Activated CD4-positive, alpha-beta T cell treated with anti-CD3 and anti-CD28 coated beads, Interleukin-2, amount 50 U/mL, for 1 hour (primary cell): ENCODE measurements around the gene LRRFIP2.
"Not testable (repeated sequence)": the region's sequence is repeated elsewhere in the genome, so short reads cannot be mapped to it uniquely, and the experiment has no call there.

Source experiments
- DNase-seq: peaks from one replicate; pipeline ENCODE4 v3.0.0-alpha.2; 2020

LRRFIP2 gene

GRCh38 chr3:37174532-37175126 is at the start of gene LRRFIP2:
Gene LRRFIP2 (minus strand): TSS chr3:37174582. CDS start chr3:37148983, 25,599 bp downstream.
- DNase-seq, result no peak

GRCh38 chr3:37223576-37223975 is 49.2 kb upstream of the LRRFIP2 start:
- no peak for DNase-seq

GRCh38 chr3:37223141-37223558 is 48.8 kb upstream of the LRRFIP2 start:
- no peak for DNase-seq

GRCh38 chr3:37222542-37222941 is 48.2 kb upstream of the LRRFIP2 start:
- DNase-seq, result not testable (repeated sequence)

- no peak for DNase-seq
Observed at GRCh38 chr3:37221407-37221806, 47.0 kb upstream of the LRRFIP2 start.

GRCh38 chr3:37219266-37219665 is 44.9 kb upstream of the LRRFIP2 start:
- DNase-seq, result no peak

- DNase-seq, result no peak
Observed at GRCh38 chr3:37218206-37218605, 43.8 kb upstream of the LRRFIP2 start.

GRCh38 chr3:37217098-37217849 is 42.9 kb upstream of the LRRFIP2 start:
- peak; percentile 7 for DNase-seq

- no peak for DNase-seq
Observed at GRCh38 chr3:37216597-37217097, 42.3 kb upstream of the LRRFIP2 start.

GRCh38 chr3:37214076-37214475 is 39.7 kb upstream of the LRRFIP2 start:
- DNase-seq, result no peak

- no peak for DNase-seq
Observed at GRCh38 chr3:37210230-37210629, 35.8 kb upstream of the LRRFIP2 start.

GRCh38 chr3:37208576-37208975 is 34.2 kb upstream of the LRRFIP2 start:
- DNase-seq, result not testable (repeated sequence)

- DNase-seq, result not testable (repeated sequence)
Observed at GRCh38 chr3:37208008-37208407, 33.6 kb upstream of the LRRFIP2 start.

GRCh38 chr3:37206041-37206440 is 31.7 kb upstream of the LRRFIP2 start:
- DNase-seq, result not testable (repeated sequence)

- no peak for DNase-seq
Observed at GRCh38 chr3:37204314-37204713, 29.9 kb upstream of the LRRFIP2 start.

GRCh38 chr3:37202035-37202434 is 27.7 kb upstream of the LRRFIP2 start:
- no peak for DNase-seq

- no peak for DNase-seq
Observed at GRCh38 chr3:37200141-37200540, 25.8 kb upstream of the LRRFIP2 start.

GRCh38 chr3:37198996-37199395 is 24.6 kb upstream of the LRRFIP2 start:
- no peak for DNase-seq

GRCh38 chr3:37198547-37198946 is 24.2 kb upstream of the LRRFIP2 start:
- DNase-seq, result no peak

- DNase-seq, result no peak
Observed at GRCh38 chr3:37197810-37198371, 23.5 kb upstream of the LRRFIP2 start.

- DNase-seq, result no peak
Observed at GRCh38 chr3:37194533-37194932, 20.2 kb upstream of the LRRFIP2 start.

GRCh38 chr3:37190667-37191066 is 16.3 kb upstream of the LRRFIP2 start:
- DNase-seq, result no peak

GRCh38 chr3:37189109-37189508 is 14.7 kb upstream of the LRRFIP2 start:
- no peak for DNase-seq

- DNase-seq, result no peak
Observed at GRCh38 chr3:37183976-37184375, 9.6 kb upstream of the LRRFIP2 start.
